ENCODE measurements around the gene FOXP1. TPM values are rescaled to one million over a fixed set of nuclear protein-coding genes. Genes with fewer than 3 reads are reported as not detected.
A peak's percentile ranks its signal among the peaks of the same experiment; 100 is the strongest.

The FOXP1 gene
- total and polyA plus RNA-seq, 9 of the 15 experiments (the other 6 are each of a cell fraction or from before 2014, with no cell fraction given): 7.7 to 34.5 (median 13.7) TPM

DNA sequence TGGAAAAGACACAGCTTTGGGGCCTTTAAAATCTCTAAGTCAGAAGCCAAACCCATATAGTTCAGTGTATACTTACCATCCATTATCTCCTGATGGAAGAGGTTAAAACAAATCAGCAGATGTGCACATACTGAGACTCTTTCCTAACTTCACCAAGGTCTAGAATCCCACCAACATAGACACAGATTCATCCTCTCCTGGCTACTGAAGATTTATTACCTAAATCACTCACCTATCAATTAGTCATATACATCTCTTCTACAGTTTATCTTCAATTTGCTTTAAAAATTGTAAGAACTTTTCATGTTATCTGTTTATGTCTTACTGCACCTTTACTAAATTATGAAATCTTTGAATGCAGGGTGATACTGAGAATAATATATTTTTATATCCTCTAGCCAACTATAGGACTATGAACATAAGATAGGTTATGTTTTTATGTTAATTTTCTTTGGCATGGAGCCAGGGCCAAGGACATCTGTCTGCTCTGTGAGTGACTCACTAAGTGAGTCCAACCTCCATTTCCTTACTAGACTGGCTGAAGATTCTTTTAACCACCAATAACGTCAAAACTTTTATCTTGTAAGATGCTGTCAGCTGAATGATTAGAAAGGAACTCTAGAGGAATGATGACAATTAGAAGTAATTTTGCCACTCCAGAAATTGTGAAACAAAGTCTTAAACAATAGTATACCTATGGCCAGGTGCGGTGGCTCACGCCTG lies 397.6 kb downstream of the FOXP1 start (continued):
- peak; percentile 75 for TF ChIP-seq FOSL1 (tag; conservative IDR thresholded peaks at IDR 0.05)
- TF ChIP-seq, protein P1, sequence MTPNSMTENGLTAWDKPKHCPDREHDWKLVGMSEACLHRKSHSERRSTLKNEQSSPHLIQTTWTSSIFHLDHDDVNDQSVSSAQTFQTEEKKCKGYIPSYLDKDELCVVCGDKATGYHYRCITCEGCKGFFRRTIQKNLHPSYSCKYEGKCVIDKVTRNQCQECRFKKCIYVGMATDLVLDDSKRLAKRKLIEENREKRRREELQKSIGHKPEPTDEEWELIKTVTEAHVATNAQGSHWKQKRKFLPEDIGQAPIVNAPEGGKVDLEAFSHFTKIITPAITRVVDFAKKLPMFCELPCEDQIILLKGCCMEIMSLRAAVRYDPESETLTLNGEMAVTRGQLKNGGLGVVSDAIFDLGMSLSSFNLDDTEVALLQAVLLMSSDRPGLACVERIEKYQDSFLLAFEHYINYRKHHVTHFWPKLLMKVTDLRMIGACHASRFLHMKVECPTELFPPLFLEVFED (CRISPR knock-in tag; conservative IDR thresholded peaks at IDR 0.05): no peak
- TF ChIP-seq SAFB (IDR thresholded peaks at IDR 0.05; ENCODE audit: borderline replicate concordance, low read depth, low read length): no peak
- TF ChIP-seq RCOR1 (IDR thresholded peaks at IDR 0.05; ENCODE audit: borderline replicate concordance in 1 of 2, low read depth in 2 of 2, low read length in 2 of 2): no peak
- TF ChIP-seq NCOA1 (IDR thresholded peaks at IDR 0.05; ENCODE audit: low read depth): no peak
- no peak for TF ChIP-seq TAF15 (IDR thresholded peaks at IDR 0.05; ENCODE audit: low read depth, low read length)
- no peak for TF ChIP-seq KLF10 (CRISPR knock-in tag; IDR thresholded peaks at IDR 0.05)
- TF ChIP-seq PPARD (CRISPR knock-in tag; IDR thresholded peaks at IDR 0.05): no peak
- peak; percentile 67; the same call in 1 of the 2 replicates for TF ChIP-seq JUND (IDR thresholded peaks at IDR 0.05; ENCODE audit: borderline replicate concordance, low read depth, low read length)
- TF ChIP-seq JUND (tag; IDR thresholded peaks at IDR 0.05; ENCODE audit: borderline replicate concordance, low read depth, low read length): no peak; the same call in 2 of the 3 replicates
- no peak for TF ChIP-seq ZNF347 (CRISPR knock-in tag; IDR thresholded peaks at IDR 0.05; ENCODE audit: low read depth)
- no peak for TF ChIP-seq TRIM28 (IDR thresholded peaks at IDR 0.05)
- peak; percentile 38; the same call in 1 of the 2 replicates for TF ChIP-seq JUN (IDR thresholded peaks at IDR 0.05; ENCODE audit: borderline replicate concordance, low read depth, low read length)
- no peak for TF ChIP-seq JUN (CRISPR knock-in tag; IDR thresholded peaks at IDR 0.05; ENCODE audit: borderline replicate concordance)
- TF ChIP-seq ZNF197 (CRISPR knock-in tag; IDR thresholded peaks at IDR 0.05; ENCODE audit: low read depth): no peak
- no peak for TF ChIP-seq FUS (optimal IDR thresholded peaks at IDR 0.05; ENCODE audit: low read depth, low read length)
- no peak for TF ChIP-seq CREM (IDR thresholded peaks at IDR 0.05; ENCODE audit: low read depth)
- no peak for TF ChIP-seq DMBX1 (CRISPR knock-in tag; IDR thresholded peaks at IDR 0.05; ENCODE audit: borderline replicate concordance)
- TF ChIP-seq, protein P2, sequence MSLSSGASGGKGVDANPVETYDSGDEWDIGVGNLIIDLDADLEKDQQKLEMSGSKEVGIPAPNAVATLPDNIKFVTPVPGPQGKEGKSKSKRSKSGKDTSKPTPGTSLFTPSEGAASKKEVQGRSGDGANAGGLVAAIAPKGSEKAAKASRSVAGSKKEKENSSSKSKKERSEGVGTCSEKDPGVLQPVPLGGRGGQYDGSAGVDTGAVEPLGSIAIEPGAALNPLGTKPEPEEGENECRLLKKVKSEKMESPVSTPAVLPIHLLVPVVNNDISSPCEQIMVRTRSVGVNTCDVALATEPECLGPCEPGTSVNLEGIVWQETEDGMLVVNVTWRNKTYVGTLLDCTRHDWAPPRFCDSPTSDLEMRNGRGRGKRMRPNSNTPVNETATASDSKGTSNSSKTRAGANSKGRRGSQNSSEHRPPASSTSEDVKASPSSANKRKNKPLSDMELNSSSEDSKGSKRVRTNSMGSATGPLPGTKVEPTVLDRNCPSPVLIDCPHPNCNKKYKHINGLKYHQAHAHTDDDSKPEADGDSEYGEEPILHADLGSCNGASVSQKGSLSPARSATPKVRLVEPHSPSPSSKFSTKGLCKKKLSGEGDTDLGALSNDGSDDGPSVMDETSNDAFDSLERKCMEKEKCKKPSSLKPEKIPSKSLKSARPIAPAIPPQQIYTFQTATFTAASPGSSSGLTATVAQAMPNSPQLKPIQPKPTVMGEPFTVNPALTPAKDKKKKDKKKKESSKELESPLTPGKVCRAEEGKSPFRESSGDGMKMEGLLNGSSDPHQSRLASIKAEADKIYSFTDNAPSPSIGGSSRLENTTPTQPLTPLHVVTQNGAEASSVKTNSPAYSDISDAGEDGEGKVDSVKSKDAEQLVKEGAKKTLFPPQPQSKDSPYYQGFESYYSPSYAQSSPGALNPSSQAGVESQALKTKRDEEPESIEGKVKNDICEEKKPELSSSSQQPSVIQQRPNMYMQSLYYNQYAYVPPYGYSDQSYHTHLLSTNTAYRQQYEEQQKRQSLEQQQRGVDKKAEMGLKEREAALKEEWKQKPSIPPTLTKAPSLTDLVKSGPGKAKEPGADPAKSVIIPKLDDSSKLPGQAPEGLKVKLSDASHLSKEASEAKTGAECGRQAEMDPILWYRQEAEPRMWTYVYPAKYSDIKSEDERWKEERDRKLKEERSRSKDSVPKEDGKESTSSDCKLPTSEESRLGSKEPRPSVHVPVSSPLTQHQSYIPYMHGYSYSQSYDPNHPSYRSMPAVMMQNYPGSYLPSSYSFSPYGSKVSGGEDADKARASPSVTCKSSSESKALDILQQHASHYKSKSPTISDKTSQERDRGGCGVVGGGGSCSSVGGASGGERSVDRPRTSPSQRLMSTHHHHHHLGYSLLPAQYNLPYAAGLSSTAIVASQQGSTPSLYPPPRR (CRISPR knock-in tag; IDR thresholded peaks at IDR 0.05; ENCODE audit: borderline replicate concordance): no peak
- TF ChIP-seq, protein P3, sequence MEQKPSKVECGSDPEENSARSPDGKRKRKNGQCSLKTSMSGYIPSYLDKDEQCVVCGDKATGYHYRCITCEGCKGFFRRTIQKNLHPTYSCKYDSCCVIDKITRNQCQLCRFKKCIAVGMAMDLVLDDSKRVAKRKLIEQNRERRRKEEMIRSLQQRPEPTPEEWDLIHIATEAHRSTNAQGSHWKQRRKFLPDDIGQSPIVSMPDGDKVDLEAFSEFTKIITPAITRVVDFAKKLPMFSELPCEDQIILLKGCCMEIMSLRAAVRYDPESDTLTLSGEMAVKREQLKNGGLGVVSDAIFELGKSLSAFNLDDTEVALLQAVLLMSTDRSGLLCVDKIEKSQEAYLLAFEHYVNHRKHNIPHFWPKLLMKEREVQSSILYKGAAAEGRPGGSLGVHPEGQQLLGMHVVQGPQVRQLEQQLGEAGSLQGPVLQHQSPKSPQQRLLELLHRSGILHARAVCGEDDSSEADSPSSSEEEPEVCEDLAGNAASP (IDR thresholded peaks at IDR 0.05): no peak
